HUDEP-2 (cell line): ENCODE data around the gene NQO1.
"Not testable (repeated sequence)": the region's sequence is repeated elsewhere in the genome, so short reads cannot be mapped to it uniquely, and the experiment has no call there.

Experiments used
- DNase-seq, 76 experiments: peaks; one replicate each; lab custom pipeline; 2025; ENCODE audit not compliant: unreplicated experiment in 76 of 76; lab: John Stamatoyannopoulos, UW

NQO1 gene

GRCh38 chr16:69726313-69727060, at the start of gene NQO1:
Gene NQO1 (minus strand): TSS chr16:69726560. CDS start chr16:69726439, 121 bp downstream.
- peak in 73 of 76 experiments; percentile 34 to 95 (median 80) for DNase-seq

- no peak for DNase-seq
Observed at GRCh38 chr16:69775563-69775962, 49.2 kb upstream of the NQO1 start.

- DNase-seq: no peak
Observed at GRCh38 chr16:69773260-69773947, 47.0 kb upstream of the NQO1 start.

- DNase-seq: no peak
Observed at GRCh38 chr16:69771651-69771967, 45.2 kb upstream of the NQO1 start.

- no peak for DNase-seq
Observed at GRCh38 chr16:69769404-69769803, 43.0 kb upstream of the NQO1 start.

- DNase-seq: no peak
Observed at GRCh38 chr16:69768666-69769065, 42.3 kb upstream of the NQO1 start.

- DNase-seq: no peak
Observed at GRCh38 chr16:69767459-69768229, 41.3 kb upstream of the NQO1 start.

- DNase-seq: no peak
Observed at GRCh38 chr16:69763599-69763942, 37.2 kb upstream of the NQO1 start.

- peak in 12 of 76 experiments; percentile 6 to 46 (median 20) for DNase-seq
Observed at GRCh38 chr16:69762814-69763598, 36.6 kb upstream of the NQO1 start.

GRCh38 chr16:69761983-69762813, 35.8 kb upstream of the NQO1 start, which contains the start of gene WWP2:
Gene WWP2 (plus strand): TSS chr16:69762332. CDS start chr16:69787011, 24,679 bp downstream.
- peak in 70 of 76 experiments; percentile 9 to 76 (median 58) for DNase-seq

GRCh38 chr16:69757375-69757774, 31.0 kb upstream of the NQO1 start:
- DNase-seq: not testable (repeated sequence)

GRCh38 chr16:69756705-69757104, 30.3 kb upstream of the NQO1 start:
- no peak for DNase-seq

- DNase-seq: peak in 75 of 76 experiments; percentile 17 to 96 (median 92)
Observed at GRCh38 chr16:69754469-69755310, 28.3 kb upstream of the NQO1 start, which contains the start of gene NOB1. Gene NOB1 (minus strand): TSS chr16:69754926. CDS start chr16:69754910, 16 bp downstream.

- DNase-seq: no peak
Observed at GRCh38 chr16:69754143-69754468, 27.7 kb upstream of the NQO1 start.

GRCh38 chr16:69748694-69749345, 22.5 kb upstream of the NQO1 start:
- no peak for DNase-seq

- DNase-seq: peak in 1 of 76 experiments; percentile 42
Observed at GRCh38 chr16:69747115-69747514, 20.8 kb upstream of the NQO1 start.

GRCh38 chr16:69745959-69746358, 19.6 kb upstream of the NQO1 start:
- DNase-seq: no peak

GRCh38 chr16:69745232-69745612, 18.9 kb upstream of the NQO1 start:
- DNase-seq: no peak
